GM21423 (cell line): ENCODE results near the gene DPP4.
A peak's percentile ranks its signal among the peaks of the same experiment; 100 is the strongest.

Experiments
- ATAC-seq: cut with Tn5 transposase; IDR thresholded peaks from one replicate; pipeline ENCODE4 v1.9.1; 2021; ENCODE audit warnings: mild to moderate bottlenecking, moderate library complexity; ENCODE audit not compliant: unreplicated experiment

Gene DPP4

GRCh38 chr2:162073888-162074631 is at the start of gene DPP4:
TSS of gene DPP4 (minus strand) at chr2:162074215. CDS start at chr2:162073981, 234 bp downstream.
- ATAC-seq = peak; percentile 89

- ATAC-seq = no peak
Observed at GRCh38 chr2:162118166-162119031, 44.4 kb upstream of the DPP4 start.

- no peak for ATAC-seq
Observed at GRCh38 chr2:162116352-162116751, 42.3 kb upstream of the DPP4 start.

- ATAC-seq = no peak
Observed at GRCh38 chr2:162115076-162115475, 41.1 kb upstream of the DPP4 start.

GRCh38 chr2:162114271-162114670 is 40.3 kb upstream of the DPP4 start:
- ATAC-seq = no peak

GRCh38 chr2:162113776-162114168 is 39.8 kb upstream of the DPP4 start:
- no peak for ATAC-seq

GRCh38 chr2:162113088-162113775 is 39.2 kb upstream of the DPP4 start:
- no peak for ATAC-seq

GRCh38 chr2:162111958-162112850 is 38.2 kb upstream of the DPP4 start:
- ATAC-seq = no peak

GRCh38 chr2:162107361-162107901 is 33.4 kb upstream of the DPP4 start:
- ATAC-seq = no peak

GRCh38 chr2:162106746-162107145 is 32.7 kb upstream of the DPP4 start:
- ATAC-seq = no peak

- no peak for ATAC-seq
Observed at GRCh38 chr2:162106146-162106551, 32.1 kb upstream of the DPP4 start.

GRCh38 chr2:162103443-162104009 is 29.5 kb upstream of the DPP4 start:
- ATAC-seq = no peak

- ATAC-seq = no peak
Observed at GRCh38 chr2:162100579-162100978, 26.6 kb upstream of the DPP4 start.

- ATAC-seq = no peak
Observed at GRCh38 chr2:162099836-162100235, 25.8 kb upstream of the DPP4 start.

- ATAC-seq = no peak
Observed at GRCh38 chr2:162092658-162093556, 18.9 kb upstream of the DPP4 start.

GRCh38 chr2:162092008-162092390 is 18.0 kb upstream of the DPP4 start:
- no peak for ATAC-seq

- peak; percentile 67 for ATAC-seq
Observed at GRCh38 chr2:162091325-162092007, 17.5 kb upstream of the DPP4 start.

- no peak for ATAC-seq
Observed at GRCh38 chr2:162090109-162090508, 16.1 kb upstream of the DPP4 start.
